GM12892 (cell line): ENCODE measurements around the gene TMEM14C. TPM values are rescaled to one million over a fixed set of nuclear protein-coding genes. Genes with fewer than 3 reads are reported as not detected.
A peak's percentile ranks its signal among the peaks of the same experiment; 100 is the strongest.

Experiments
- DNase-seq: peaks from one replicate; pipeline ENCODE4 v3.0.0; 2011; ENCODE audit not compliant: insufficient read length
- FAIRE-seq: peaks from 2 replicates; lab custom pipeline; 2011; peaks lifted over from hg19 to GRCh38; lab: Jason Lieb, UNC
- POLR2A ChIP-seq: IDR thresholded peaks from 2 replicates; pipeline ENCODE4 v1.6.1; 2011; ENCODE audit warnings: low read depth, low read length, control low read depth
- POLR2AphosphoS5 ChIP-seq: IDR thresholded peaks from 2 replicates; pipeline ENCODE4 v1.6.1; 2011; ENCODE audit warnings: low read depth, low read length, control low read depth
- TAF1 ChIP-seq: IDR thresholded peaks from 2 replicates; pipeline ENCODE4 v1.6.1; 2011; ENCODE audit warnings: low read depth, mild to moderate bottlenecking, control low read depth, low read length, borderline replicate concordance
- polyA plus RNA-seq: library from polyadenylated mRNA; unstranded; fragments of >200 nt; gene quantifications from one replicate; pipeline ENCODE4 v1.2.1, GENCODE V29; 2012; ENCODE audit warnings: missing spikeins, inconsistent platforms; ENCODE audit not compliant: missing spikeins

Gene TMEM14C
- polyA plus RNA-seq = 127 TPM

DNA sequence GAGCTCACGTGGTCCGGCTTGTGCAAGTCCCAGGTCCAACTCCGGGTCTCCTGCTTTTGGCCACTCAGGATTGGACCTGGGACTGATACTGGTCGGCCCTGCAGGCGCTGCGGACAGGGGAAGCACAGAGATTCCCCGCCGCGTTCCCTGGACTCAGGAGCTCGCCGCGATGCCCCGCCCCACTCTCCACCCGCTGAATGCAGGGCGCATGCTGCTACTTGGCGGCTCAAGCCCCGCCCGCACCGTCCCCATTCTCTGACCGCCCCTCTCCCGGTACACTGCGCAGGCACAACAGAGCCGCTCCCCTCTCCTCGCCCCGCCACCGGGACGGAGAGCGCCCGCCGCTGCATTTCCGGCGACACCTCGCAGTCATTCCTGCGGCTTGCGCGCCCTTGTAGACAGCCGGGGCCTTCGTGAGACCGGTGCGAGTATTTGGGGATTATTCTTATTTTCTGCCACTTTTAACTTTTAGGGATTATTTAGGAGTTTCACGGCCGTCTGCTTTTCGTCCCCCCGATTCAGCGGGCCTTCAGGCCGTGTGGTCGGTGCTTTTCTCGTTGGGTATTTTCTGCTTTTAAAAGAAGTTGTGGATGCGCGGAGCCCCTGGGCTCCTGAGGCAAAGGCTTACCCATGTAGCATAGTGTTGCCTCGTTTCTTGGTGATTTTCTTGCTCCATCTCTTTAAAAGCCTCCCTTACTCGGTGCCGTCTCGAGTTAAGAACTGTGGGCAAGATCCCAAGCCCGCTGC lies at the start of gene TMEM14C:
TMEM14C (plus strand) TSS at position 251 of the 747 bp plus-strand sequence. CDS start 1,544 bp downstream, outside the sequence.
- FAIRE-seq (peak; percentile 80), DNase-seq (peak; percentile 91)
- TF ChIP-seq TAF1 (peak; percentile 76; the same call in 1 of the 2 replicates), POLR2AphosphoS5 (peak; percentile 70), POLR2A (peak; percentile 83; the same call in 1 of the 2 replicates)

DNA sequence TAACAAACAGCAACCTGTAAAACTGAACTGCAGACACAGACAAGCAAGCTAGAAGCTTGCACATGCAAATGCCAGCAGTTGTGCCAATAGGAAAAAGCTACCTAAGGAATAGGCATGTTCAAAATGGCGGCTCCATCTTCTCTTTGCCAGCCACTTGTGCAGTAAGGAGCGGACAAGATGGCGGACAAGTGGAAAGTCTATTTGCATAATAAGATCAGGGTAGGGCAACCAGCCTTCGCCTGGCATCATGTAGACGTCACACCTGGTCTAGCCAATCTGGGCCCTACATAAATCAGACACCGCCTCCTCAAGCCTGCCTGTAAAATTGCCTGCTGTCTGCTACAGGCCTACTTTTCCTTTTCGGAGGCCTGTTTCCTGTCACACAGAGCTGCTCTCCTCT lies 46.5 kb upstream of the TMEM14C start:
- FAIRE-seq (no peak), DNase-seq (no peak)
- TF ChIP-seq POLR2A (no peak), TAF1 (no peak), POLR2AphosphoS5 (no peak)

DNA sequence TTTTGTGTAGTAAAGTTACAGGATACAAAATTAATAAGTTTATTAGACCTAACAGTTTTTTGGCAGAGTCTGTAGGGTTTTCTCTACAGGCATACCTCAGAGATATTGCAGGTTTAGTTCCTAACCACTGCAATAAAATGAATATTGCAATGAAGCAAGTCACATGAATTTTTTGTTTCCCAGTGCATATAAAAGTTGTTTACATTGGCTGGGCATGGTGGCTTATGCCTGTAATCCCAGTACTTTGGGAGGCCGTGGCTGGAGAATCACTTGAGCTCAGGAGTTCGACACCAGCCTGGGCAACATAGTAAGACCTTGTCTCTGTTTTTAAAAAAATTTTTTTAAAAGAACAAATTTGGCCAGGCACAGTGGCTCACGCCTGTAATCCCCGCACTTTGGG lies 44.4 kb upstream of the TMEM14C start:
- FAIRE-seq (no peak), DNase-seq (no peak)
- TF ChIP-seq POLR2AphosphoS5 (no peak), TAF1 (no peak), POLR2A (no peak)

DNA sequence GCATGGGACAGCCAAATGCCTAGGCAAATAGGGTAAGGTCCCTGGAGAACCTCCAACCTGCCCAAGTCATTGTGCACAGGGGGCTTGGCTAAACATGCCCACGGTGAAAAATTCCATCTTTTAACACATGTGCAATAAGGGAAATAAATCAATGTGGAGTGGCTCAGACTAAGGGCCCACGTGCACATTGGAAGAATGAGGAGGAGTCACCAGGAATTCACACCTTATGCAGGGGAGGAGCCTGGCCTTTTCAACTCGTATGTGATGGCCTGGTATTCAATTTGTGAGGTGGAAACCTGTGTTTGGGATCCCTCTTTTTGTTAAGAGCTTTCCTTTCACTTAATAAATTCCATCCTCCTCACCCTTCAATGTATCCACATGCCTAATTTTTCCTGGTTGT lies 41.1 kb upstream of the TMEM14C start:
- FAIRE-seq (no peak), DNase-seq (no peak)
- TF ChIP-seq POLR2A (no peak), POLR2AphosphoS5 (no peak), TAF1 (no peak)

DNA sequence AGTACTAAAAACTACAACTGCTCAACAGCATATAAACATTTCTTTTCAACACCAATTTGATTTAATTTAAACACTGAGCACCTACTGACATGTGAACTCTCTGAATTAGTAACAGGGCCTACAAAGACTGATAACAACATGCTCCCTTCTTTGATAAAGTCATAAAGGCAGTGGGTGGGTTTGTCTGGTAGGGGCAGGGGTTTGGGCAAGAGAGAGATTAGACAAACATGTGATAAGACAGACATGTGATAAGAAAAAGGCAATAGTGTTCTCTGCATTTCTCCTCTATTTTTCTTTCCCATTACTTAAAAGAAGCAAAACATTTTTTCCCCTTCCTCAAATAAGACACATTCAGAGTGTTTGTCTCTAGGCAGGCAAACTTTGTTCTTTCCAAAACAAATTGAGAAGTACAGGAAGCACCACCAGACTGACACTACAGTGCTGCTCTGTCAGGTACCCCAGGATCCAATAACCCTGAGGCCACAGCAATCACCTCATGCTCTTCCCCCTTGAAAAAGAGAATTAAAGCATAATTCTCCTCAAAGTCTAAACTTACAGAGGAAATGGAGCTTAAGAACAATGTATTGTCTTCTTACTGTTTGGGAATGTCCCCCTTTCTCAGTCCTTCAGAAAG lies 40.4 kb upstream of the TMEM14C start:
- DNase-seq (no peak), FAIRE-seq (no peak)
- TF ChIP-seq TAF1 (no peak), POLR2A (no peak), POLR2AphosphoS5 (no peak)

DNA sequence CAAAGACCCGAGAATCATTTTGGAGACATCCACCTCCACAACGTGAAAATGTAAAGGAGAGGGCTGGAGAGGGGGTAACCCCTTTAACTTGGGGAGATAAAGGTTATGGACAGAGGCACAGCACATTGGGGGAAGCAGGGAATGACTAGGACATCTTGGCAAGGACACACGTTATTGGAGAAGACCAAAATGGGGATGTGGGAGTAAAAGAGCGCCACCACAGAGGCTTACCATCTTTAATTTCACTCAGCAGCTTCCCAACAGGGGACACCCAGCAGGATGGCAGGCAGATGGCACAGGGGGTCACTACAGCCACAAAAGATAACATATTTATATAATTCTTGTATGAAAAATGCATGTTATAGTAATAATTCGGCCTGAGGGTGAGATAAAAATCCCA lies 38.3 kb upstream of the TMEM14C start:
- FAIRE-seq (no peak), DNase-seq (no peak)
- TF ChIP-seq POLR2AphosphoS5 (no peak), POLR2A (no peak), TAF1 (no peak)

DNA sequence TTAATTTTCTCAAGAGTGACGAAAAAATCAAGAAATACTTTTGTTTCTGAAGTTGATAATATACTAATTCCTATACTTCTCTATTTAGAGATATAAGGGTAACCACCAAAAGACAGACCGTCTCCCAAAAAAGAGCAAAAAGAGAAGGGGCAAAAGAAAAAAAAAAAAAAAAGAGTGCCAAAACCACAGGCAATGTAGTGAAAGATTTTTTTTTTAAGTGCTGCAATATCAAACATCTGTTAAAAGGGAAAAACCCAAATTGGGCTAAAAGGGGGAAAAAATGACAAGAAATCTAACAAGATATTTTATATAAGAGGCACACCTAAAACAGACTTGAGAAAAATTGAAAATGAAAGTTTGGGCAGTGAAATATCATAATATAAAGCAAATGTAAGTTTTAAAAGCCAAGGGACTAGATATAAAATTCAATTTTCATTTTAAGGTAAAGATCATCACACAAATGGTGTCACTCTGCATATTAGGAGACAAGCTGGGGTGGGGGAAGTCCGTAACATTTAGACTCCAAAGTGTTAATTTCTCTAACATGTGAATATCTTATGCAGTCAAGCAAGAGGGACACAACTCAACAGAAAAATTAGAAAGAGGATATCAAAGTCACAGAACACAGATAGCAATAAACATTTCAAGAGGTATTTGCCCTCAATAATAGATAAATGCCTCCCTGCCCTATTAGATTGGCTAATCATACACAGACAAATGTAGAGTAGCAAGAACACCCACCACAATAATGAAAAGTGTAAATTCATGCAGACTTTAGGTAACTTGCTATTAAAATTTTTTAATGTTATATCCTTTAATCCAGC lies 37.6 kb upstream of the TMEM14C start:
- TF ChIP-seq TAF1 (no peak), POLR2AphosphoS5 (no peak), POLR2A (no peak)
- DNase-seq (no peak), FAIRE-seq (no peak)

DNA sequence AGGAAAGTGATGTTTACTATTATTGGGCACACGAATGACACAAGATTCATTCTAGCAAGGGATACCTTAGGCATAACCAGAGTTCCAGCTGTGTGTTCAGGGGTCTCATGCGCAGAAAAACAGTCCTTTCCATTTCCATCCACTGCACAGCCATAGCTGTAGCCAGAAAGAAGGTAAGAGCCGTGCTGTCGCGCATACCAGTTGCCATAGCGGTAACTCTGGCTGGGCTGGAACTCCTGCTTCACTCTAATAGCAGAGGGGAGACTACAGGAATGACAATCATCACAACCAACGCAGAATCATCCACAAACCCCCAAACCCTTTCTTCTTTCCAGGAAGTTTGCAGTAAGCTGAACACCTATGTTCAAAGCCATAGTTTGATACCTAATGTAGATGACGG lies 36.0 kb upstream of the TMEM14C start:
- FAIRE-seq = no peak
- DNase-seq = no peak
- TF ChIP-seq TAF1 (no peak), POLR2AphosphoS5 (no peak), POLR2A (no peak)

DNA sequence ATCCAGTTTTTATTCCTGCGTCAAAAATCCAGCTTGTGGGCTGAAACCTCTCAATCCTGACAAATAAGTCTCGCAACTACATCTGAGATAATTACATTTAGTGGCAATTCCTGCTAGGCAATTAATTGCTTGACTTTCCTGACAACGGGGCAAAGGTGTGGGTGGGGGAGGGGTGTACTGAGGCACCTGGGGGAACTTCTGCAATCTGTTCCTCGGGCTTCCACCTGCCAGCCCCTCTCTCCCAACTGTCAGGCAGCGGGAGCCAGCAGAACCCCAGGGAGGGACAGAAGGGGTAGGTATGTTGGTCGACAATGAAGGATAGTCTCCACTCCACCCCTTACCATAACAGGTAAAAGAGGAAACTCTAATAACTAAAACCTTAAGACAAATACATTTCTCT lies 35.3 kb upstream of the TMEM14C start:
- DNase-seq (no peak), FAIRE-seq (no peak)
- TF ChIP-seq POLR2A (no peak), TAF1 (no peak), POLR2AphosphoS5 (no peak)

DNA sequence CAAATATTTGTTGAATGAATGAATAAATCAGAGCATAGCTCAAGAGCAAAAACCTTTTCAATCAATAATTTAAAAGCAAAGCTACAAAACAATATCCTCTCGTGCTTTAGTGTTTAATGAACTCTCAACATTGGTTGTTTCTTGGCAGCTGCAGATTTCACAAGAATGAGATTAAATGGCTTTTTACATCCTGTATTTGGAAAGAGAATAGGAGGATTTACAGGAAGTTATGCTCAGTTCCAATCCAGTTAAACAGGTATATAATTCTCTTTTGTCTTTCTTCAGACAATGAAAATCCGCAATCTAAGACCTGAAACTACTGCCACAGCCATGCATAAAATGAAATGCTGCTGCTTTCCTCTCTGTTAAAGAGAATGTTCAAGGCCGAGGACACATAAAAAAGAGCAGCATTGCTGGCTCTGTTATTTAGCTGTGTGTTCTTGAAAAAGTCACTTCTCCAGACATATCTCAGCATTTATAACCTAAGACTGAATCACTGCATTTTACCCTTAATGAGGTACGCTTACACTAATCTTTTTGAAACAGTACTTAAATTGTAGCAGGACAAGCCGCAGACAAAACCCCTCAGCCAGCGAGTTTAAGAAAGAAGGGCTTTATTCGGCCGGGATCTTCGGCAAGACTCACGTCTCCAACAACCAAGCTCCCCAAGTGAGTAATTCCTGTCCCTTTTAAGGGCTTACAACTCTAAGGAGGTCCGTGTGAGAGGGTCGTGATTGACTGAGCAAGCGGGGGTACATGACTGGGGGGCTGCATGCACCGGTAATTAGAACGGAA lies 32.0 kb upstream of the TMEM14C start:
- FAIRE-seq (no peak), DNase-seq (no peak)

More for the DNA sequence above, 32.0 kb upstream of the TMEM14C start:
- no peak for TF ChIP-seq TAF1
- no peak for TF ChIP-seq POLR2A
- no peak for TF ChIP-seq POLR2AphosphoS5
